Adrenal gland (tissue), 5 donors: Measurements from ENCODE around the gene SNRNP35.

Source experiments
- CTCF ChIP-seq, 6 experiments: fragments of 450-650 bp in 4 of 6; fragments of 200-600 bp in 2 of 6; sonication (generic) in 1 of 6; IDR thresholded peaks; 1 replicate in 5 of 6; 2 replicates in 1 of 6; pipeline versions ENCODE4 v1.5.1 to v1.8.0; 2016 to 2021; ENCODE audit warnings: antibody characterized with exemption in 6 of 6, mild to moderate bottlenecking in 2 of 6, moderate library complexity in 1 of 6
- POLR2A ChIP-seq, 2 donors: fragments of 450-650 bp; IDR thresholded peaks; one replicate each; pipeline ENCODE4 v1.6.1; 2017; ENCODE audit warnings: antibody characterized with exemption in 2 of 2, mild to moderate bottlenecking in 2 of 2, moderate library complexity in 1 of 2
- donor health status: DM: no; HTN: no; CAD: no.

- no peak for TF ChIP-seq POLR2A (IDR thresholded peaks at IDR 0.05)
- no peak for TF ChIP-seq CTCF (IDR thresholded peaks at IDR 0.05)
Observed at GRCh38 chr12:123453165-123453564, 4.8 kb upstream of the SNRNP35 start.
